H1 (cell line): Measurements from ENCODE around the gene TBC1D30. TPM values are rescaled to one million over a fixed set of nuclear protein-coding genes. Genes with fewer than 3 reads are reported as not detected.

Experiments
- ASH2L ChIP-seq: fragments of 200-600, 300-600 bp; sonication (generic); IDR thresholded peaks from one replicate; pipeline ENCODE4 v1.7.1; 2017; ENCODE audit warnings: low read length
- EGR1 ChIP-seq: IDR thresholded peaks from 2 replicates; pipeline ENCODE4 v1.6.1; 2011; ENCODE audit warnings: low read depth, low read length, borderline replicate concordance
- FOSL1 ChIP-seq: IDR thresholded peaks from 2 replicates; pipeline ENCODE4 v1.6.1; 2011; ENCODE audit warnings: mild to moderate bottlenecking, low read depth, low read length, moderate library complexity; ENCODE audit not compliant: insufficient read depth
- MAX ChIP-seq: IDR thresholded peaks from 2 replicates; pipeline ENCODE4 v1.6.1; 2012; ENCODE audit warnings: inconsistent platforms
- RBBP5 ChIP-seq: IDR thresholded peaks from 2 replicates; pipeline ENCODE4 v1.7.1; 2012; ENCODE audit warnings: low read depth, mild to moderate bottlenecking, inconsistent platforms, low read length, moderate library complexity, borderline replicate concordance
- RNF2 ChIP-seq: fragments of 200-900, 300-1000 bp; sonication (generic); IDR thresholded peaks from 2 replicates; pipeline ENCODE4 v1.7.1; 2016; ENCODE audit warnings: borderline replicate concordance, low read depth, mild to moderate bottlenecking, antibody characterized with exemption, low read length; ENCODE audit not compliant: poor library complexity, severe bottlenecking; ENCODE audit errors: missing control alignments
- SP4 ChIP-seq: IDR thresholded peaks from 2 replicates; pipeline ENCODE4 v1.6.1; 2012; ENCODE audit warnings: low read length, inconsistent platforms
- SRF ChIP-seq: IDR thresholded peaks from 2 replicates; pipeline ENCODE4 v1.6.1; 2011; ENCODE audit warnings: mild to moderate bottlenecking, low read depth, low read length, moderate library complexity
- YY1 ChIP-seq: IDR thresholded peaks from 2 replicates; pipeline ENCODE4 v1.6.1; 2011; ENCODE audit warnings: low read depth, mild to moderate bottlenecking, low read length
- polyA plus RNA-seq, 7 experiments: library from polyadenylated mRNA; depleted of rRNA in 3 of 7; stranded (reverse) in 5 of 7; unstranded in 2 of 7; fragments of >200 nt in 5 of 7; fragments of 200-250 nt in 2 of 7; gene quantifications; 1 replicate in 5 of 7; 2 replicates in 1 of 7; 4 replicates in 1 of 7; pipeline versions ENCODE4 v1.2.1 to v1.2.3, GENCODE V29; 2011 to 2013; ENCODE audit warnings: missing spikeins in 2 of 7, mixed read lengths in 2 of 7
- total RNA-seq: library from RNA; stranded (reverse); fragmentation: NEBNext Ultra II Directional; extraction: Animal tissue kit (Norgen Biotek cat#: 25700); gene quantifications from 2 replicates; pipeline ENCODE4 v1.2.1, GENCODE V29; 2021
- TF ChIP-seq, protein P1 (sequence below): IDR thresholded peaks from 2 replicates; pipeline ENCODE4 v1.6.1; 2011; ENCODE audit warnings: low read depth, mild to moderate bottlenecking, low read length; ENCODE audit not compliant: insufficient read depth

TBC1D30 gene
- total and polyA plus RNA-seq, 2 of the 8 experiments (the other 6 are each of a cell fraction or from before 2014, with no cell fraction given) = 2.8 to 5.5 TPM

DNA sequence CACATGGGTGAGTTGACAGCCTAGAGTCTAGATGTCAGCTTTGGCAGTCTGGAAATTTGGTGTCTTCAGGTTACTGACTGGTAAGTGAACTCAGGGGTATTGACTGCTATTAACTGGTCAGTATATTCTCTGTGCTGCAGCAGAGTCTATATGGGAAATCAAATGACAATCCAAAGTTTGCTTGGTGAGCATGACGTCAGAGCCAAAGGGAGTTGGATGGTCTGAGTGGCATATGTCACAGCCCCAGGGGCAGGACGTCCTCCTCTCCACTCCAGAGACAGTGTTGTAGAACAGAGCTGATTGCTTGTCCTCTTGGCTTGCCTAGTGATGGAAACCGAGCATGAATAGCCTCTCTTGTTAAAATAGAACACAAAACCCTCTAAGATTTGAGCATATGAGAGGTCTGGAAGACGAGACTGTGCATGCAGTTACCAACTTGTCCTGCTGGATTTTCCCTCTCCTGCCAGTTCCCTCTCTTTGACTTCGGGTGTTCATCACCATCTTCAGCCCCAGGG, 3.3 kb upstream of the TBC1D30 start (continued):
- TF ChIP-seq RNF2 (no peak), SRF (no peak), EGR1 (no peak), FOSL1 (no peak), RBBP5 (no peak), ASH2L (no peak), SP4 (no peak), MAX (no peak), YY1 (no peak)
- TF ChIP-seq, protein P1, sequence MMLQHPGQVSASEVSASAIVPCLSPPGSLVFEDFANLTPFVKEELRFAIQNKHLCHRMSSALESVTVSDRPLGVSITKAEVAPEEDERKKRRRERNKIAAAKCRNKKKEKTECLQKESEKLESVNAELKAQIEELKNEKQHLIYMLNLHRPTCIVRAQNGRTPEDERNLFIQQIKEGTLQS = no peak
